SH-SY5Y (cell line): Measurements from ENCODE around the gene MT1M.

Experiments
- GATA2 ChIP-seq: IDR thresholded peaks from 2 replicates; pipeline ENCODE4 v1.6.1; 2011; ENCODE audit warnings: mild to moderate bottlenecking, low read depth, low read length
- GATA3 ChIP-seq: IDR thresholded peaks from 2 replicates; pipeline ENCODE4 v1.6.1; 2011; ENCODE audit warnings: low read depth, mild to moderate bottlenecking, low read length, moderate library complexity

- TF ChIP-seq GATA3 (no peak), GATA2 (no peak)
Measured at GRCh38 chr16:56605475-56605874, 27.0 kb upstream of the MT1M start.
